ENCODE results near the gene INAVA.

Gene INAVA

GRCh38 chr1:200894712-200895442 is at the start of gene INAVA:
Gene INAVA, plus strand, starts transcription at chr1:200894900. Its CDS starts 3,501 bp downstream, at chr1:200898401.
- no peak for DNase-seq (ENCODE audit: low spot score)

GRCh38 chr1:200845360-200845759 is 49.3 kb upstream of the INAVA start:
- DNase-seq (ENCODE audit: low spot score): no peak

- no peak for DNase-seq (ENCODE audit: low spot score)
Measured at GRCh38 chr1:200846398-200846797, 48.3 kb upstream of the INAVA start.

- DNase-seq (ENCODE audit: low spot score): no peak
Measured at GRCh38 chr1:200849430-200849829, 45.3 kb upstream of the INAVA start.

- no peak for DNase-seq (ENCODE audit: low spot score)
Measured at GRCh38 chr1:200850554-200850953, 44.1 kb upstream of the INAVA start.

- DNase-seq (ENCODE audit: low spot score): no peak
Measured at GRCh38 chr1:200856716-200857357, 37.9 kb upstream of the INAVA start.

- DNase-seq (ENCODE audit: low spot score): no peak
Measured at GRCh38 chr1:200857804-200858203, 36.9 kb upstream of the INAVA start.

- no peak for DNase-seq (ENCODE audit: low spot score)
Measured at GRCh38 chr1:200861937-200862647, 32.6 kb upstream of the INAVA start.

- DNase-seq (ENCODE audit: low spot score): no peak
Measured at GRCh38 chr1:200862713-200863415, 31.8 kb upstream of the INAVA start.

GRCh38 chr1:200866116-200866515 is 28.6 kb upstream of the INAVA start:
- DNase-seq (ENCODE audit: low spot score): no peak

GRCh38 chr1:200866521-200866920 is 28.2 kb upstream of the INAVA start:
- DNase-seq (ENCODE audit: low spot score): no peak

- DNase-seq (ENCODE audit: low spot score): no peak
Measured at GRCh38 chr1:200867018-200867811, 27.5 kb upstream of the INAVA start.

GRCh38 chr1:200869376-200869752 is 25.3 kb upstream of the INAVA start:
- no peak for DNase-seq (ENCODE audit: low spot score)

GRCh38 chr1:200869753-200870391 is 24.8 kb upstream of the INAVA start:
- DNase-seq (ENCODE audit: low spot score): no peak

GRCh38 chr1:200872446-200873115 is 22.1 kb upstream of the INAVA start, which contains the start of gene GPR25:
Gene GPR25, plus strand, starts transcription at chr1:200872981. Its CDS starts 57 bp downstream, at chr1:200873038.
- no peak for DNase-seq (ENCODE audit: low spot score)

GRCh38 chr1:200873116-200873670 is 21.5 kb upstream of the INAVA start:
- no peak for DNase-seq (ENCODE audit: low spot score)

GRCh38 chr1:200873671-200874397 is 20.9 kb upstream of the INAVA start:
- DNase-seq (ENCODE audit: low spot score): no peak

- no peak for DNase-seq (ENCODE audit: low spot score)
Measured at GRCh38 chr1:200874694-200875093, 20.0 kb upstream of the INAVA start.

GRCh38 chr1:200875416-200875815 is 19.3 kb upstream of the INAVA start:
- no peak for DNase-seq (ENCODE audit: low spot score)
